HG02759 (cell line): Measurements from ENCODE around the gene CERS3.
"Not testable (repeated sequence)": the region's sequence is repeated elsewhere in the genome, so short reads cannot be mapped to it uniquely, and the experiment has no call there.

Experiments used
- ATAC-seq: cut with Tn5 transposase; IDR thresholded peaks from one replicate; pipeline ENCODE4 v1.9.1; 2021; ENCODE audit warnings: mild to moderate bottlenecking, moderate library complexity; ENCODE audit not compliant: unreplicated experiment

CERS3 gene

DNA sequence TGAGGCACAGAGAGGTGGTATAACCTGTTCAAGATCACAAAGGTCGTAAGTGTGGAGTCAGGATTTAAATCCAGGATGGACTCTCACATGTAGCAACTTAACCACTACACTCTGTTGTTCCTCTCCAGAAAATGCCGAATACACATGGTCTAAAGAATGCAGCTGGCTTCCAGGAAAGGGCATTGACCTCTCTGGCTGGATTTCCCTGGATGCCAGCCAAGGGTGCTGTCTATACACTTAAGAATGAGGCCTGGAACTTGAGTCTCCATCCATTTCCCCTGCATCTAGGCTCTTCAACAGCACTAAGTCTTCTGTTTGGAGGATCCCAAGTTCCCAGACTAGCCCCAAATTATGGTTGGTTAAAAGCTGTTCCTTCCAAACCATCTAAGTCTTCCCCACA is 60.5 kb downstream of the CERS3 start:
- no peak for ATAC-seq

DNA sequence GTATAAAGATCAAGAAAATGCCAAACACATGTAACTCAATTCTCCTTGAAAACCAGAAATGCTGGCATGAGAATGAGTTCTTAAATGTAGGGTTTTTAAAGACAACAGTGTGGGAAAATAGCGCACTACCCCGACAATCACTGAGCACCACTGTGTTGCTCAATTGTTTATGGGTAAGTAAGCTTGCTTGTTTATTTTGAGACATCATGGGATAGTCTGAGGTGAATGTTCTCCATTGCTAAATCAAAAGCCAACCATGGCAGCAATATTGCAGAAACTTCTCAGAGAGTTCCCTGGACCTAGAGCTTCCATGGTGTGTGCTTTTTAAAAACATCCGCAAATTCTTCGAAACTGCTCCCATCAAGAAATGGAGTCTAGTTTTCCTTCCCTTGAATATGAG is 62.7 kb downstream of the CERS3 start:
- no peak for ATAC-seq

DNA sequence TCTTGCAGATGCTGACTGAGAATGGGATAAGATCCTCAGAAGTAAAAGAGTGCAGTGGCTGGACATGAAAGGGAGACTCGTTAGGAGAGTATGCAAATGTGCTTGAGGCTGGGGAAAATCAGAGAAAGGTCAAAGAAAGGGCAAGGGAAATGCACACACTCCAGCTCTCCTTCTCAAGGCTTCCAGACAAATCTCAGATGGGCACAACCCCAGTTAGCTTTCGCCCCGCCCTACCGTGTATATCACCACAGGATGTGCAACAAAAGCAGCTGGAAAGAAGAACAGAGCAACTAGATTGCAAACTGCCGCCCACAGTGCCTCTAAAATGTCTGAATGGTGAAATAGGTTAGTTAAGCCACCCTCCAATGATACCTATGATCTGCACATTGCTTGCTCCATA is 63.9 kb downstream of the CERS3 start:
- no peak for ATAC-seq

DNA sequence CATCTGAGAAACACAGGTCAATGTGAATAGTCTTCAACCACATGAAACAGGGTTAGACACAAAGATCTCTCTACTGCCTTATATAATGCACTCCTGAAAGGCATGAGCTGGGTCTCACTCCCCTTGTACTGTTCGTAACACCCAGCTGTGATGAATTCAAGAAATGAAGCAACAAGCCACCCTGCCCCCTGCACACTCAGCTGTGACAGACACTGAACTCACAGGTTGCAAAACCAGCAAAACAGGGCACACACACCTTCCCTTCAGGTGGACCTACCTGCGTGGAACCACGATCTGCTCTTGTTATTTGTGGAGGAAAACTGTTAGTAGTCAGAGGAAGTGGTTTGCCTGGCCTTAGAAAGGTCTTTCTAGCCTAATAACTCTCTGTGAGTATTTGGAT is 64.5 kb downstream of the CERS3 start:
- no peak for ATAC-seq

DNA sequence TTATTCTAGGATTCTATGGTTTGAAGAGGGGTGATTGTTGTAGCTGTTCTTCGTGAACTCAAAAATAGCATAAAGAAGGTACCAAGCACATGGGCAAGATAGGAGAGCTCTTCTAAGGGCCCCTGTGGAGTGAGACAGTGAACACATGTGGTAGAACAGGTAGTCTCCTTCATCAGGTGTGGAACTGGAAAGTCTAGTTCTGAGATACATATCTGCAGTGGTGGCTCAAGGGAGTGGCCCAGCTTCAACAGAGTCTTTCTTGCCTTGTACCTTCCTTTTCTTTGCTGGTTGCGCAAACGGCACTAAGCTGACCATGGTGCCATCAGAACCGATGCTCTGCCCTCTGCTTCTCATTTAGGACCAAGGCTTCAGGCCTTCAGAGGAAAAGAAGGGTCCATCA is 65.2 kb downstream of the CERS3 start:
- ATAC-seq = no peak

DNA sequence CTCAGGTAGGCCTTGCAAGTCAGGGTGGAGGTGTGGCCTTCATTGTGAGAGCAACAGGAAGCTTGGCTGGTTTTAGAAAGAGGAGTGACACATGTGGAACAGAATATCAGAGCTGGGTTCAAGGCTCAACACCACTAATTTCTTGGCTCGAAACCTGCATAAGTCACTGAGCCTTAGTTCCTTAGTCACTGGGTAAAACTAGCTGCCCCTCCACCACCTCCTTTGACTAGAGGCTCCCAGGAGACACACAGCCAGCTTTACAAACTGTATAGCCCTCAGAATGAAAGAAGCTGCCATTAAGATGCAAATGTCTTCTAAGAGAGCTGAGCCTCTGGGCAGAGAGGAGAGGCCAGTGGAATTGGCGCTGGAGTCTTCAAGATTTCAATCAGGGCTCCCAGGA is 67.7 kb downstream of the CERS3 start:
- peak; percentile 57 for ATAC-seq

DNA sequence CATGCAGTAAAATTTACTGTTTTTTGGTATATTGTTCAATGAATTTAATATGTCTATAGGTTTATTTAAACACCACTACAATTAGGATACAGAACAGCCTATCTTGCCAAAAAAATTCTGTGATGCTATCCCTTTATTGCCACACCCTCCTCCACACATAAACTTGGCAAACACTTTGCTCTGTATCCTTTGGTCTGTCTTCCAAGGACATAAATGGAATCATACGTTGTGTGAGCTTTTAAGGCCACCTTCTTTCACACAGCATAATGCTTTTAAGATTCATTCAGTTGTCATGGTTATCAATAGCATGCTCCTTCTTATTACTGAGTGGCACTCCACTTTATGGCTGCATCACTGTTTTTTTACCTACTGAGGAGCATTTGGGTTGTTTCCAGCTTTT is 71.5 kb downstream of the CERS3 start:
- ATAC-seq = no peak

DNA sequence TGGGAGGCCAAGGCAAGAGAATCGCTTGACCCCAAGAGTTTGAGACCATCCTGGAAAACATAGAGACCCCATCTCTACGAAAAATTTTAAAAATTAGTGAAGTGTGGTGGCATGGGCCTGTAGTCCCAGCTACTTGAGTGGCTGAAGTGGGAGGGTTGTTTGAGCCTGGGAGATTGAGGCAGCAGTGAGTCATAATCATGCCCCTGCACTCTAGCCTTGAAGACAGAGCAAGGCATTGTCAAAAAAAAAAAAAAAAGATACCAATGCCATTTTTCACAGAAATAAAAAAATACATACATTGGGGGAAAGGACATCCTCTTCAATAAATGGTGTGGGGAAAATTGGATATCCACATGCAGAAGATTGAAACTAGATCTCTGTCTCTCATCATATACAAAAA is 74.6 kb downstream of the CERS3 start:
- ATAC-seq = no peak

DNA sequence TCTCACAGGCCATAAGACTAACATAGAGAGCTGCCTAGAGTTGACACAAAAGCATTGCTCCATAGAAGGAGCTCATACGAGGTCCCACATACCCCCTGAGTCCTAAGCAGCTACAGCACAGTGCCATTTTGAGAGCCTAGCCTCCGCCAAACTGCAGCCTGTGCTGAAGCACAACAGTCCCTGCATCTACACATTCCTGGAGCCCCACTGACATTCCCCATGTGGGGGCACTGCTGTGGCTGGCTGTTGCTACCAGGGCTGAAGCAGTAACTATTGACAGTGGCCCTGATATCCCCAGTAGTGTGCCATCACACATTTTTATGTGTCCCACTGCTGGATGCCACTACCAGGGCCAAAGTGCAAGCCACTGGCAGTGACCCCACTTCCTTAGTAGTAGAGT is 80.3 kb downstream of the CERS3 start:
- no peak for ATAC-seq

DNA sequence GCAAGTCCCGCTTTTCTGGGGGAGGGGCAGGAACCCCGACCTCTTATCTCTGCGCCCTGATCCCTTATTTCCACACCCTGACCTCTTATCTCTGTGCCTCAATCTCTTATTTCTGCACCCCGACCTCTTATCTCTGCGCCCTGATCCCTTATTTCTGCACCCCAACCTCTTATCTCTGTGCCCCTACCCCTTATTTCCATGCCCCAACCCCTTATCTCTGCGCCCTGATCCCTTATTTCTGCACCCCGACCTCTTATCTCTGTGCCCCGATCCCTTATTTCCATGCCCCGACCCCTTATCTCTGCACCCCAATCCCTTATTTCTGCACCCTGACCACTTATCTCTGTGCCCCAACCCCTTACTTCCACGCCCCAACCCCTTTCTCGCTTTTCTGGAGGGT is 87.7 kb downstream of the CERS3 start:
- ATAC-seq = not testable (repeated sequence)

DNA sequence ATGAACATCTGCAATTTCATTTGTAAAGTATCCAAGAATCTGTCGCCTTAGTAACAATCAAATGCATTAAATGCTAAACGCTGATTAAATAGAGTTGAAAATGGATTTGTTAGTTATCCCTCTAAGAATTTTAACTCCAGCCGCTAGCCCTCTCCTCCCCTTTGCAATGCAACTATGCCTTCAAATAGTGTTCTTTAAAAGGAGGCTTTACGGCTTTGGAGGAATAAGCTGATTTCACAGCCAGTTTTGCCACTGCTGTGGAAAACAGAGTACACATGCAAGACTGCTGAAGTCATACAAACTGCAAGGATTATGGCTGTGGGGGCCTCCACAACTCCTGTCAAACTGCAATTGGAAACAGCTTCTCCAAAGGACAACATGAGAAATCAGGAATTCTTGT is 89.2 kb downstream of the CERS3 start:
- no peak for ATAC-seq

DNA sequence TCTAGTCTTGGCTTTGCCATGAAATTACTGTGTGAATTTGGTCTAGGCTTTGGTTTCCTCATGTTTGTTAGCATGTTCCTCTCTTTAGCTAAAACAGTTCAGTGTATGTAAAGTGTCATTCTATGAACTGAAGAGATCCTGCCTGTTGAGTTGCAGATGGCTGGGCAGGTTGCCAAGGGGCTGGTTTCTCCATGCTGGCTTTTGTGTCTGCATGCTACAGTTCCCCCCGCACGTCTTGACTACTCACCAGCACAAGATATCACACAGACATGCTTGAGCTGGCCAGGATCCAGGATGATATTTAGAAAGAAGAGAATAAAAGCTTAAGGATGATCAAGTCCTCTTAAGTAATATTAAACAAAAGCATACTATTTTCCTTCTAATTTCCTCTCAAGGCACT is 90.2 kb downstream of the CERS3 start:
- no peak for ATAC-seq

DNA sequence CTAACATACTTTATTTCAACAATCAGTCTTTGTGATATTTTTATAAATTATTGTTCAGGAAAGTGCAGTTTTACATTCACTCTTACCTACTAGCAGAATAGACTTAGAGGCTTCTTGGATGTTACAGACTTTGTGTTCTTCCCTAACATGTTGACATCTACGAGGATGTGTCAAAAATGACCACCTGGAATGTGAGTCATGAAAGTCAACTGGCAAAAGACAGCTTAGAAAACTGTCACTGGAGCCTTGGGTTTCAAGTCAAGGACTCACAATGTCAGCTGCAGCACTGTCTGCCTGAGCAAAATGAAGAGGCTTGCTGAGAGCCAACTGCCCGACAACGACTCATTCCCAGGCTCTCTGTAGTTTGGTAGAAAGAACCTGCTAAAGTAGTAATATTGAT is 91.5 kb downstream of the CERS3 start:
- no peak for ATAC-seq

DNA sequence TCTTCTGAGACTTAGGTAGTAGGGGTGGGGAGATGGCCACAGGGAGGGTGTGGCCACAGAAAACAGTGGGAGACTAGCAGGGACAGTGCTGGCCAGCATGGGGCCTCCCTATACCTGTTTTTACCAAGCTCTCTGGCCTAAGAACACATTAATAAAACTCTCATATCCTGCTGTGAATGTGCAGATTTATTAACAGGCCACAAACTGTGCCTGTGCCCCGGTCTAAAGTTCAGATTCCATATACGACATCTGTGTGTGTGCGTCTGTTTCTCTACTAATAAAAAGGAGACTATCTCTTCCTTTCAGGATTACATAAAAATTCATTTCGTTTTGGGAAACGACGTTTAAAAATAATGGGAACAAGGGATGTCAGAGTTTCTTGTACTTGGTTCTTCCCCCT is 94.2 kb downstream of the CERS3 start:
- no peak for ATAC-seq

DNA sequence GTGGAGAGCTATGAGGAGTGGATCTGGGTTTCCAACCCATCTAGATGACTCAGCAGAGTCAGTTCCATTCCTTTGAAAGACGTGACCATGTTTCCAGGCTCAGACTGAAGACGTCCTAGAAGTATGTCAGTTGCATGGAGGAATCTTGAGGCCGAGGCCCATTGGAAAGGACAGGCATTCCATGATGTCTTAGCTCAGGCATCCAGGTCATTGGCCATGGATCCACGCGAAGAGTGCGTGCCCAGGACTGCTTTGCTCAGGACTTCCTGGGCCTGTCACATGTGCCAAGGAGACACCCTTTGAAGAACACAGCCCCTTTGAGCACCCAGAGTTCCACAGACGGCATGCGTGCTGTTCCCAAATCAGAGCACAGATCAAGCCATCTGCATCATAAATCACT is 94.7 kb downstream of the CERS3 start:
- no peak for ATAC-seq

DNA sequence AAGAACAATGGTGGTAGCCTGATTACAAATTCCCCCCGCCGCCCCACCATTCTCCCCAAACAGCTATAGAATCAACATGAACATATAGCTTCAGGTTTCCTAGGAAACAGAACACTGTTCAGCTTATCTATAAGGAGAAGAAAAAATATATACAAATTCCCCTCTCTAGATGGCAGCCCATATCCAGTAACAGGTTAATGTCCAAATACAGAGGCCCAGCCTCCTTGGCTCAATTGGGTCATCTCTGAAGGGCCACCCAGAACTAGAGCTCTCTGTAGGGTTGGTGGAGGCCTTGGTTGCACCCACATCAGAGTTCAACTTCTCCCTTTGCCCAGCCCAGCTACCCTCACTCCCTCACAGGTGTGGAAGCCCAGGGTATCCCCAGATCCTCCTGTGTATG is 95.4 kb downstream of the CERS3 start:
- ATAC-seq = no peak

DNA sequence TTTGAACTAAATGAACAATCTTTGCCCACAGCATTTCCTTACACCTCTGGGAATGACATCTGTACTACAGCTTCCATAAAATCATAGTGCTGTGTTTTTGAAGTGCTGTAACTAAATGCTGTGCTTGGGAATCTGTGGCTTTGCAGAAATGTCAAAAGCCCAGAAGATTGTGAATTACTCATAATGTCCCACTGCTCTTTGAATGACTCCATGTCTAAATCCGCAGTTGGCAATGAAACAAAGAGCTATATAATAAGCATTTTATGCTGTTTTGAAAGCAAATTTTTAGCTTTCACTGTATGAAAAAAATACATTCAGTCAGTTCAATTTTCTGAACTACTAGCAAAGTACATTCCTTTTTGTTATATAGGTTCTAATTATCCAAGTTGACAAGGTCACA is 98.3 kb downstream of the CERS3 start:
- no peak for ATAC-seq

DNA sequence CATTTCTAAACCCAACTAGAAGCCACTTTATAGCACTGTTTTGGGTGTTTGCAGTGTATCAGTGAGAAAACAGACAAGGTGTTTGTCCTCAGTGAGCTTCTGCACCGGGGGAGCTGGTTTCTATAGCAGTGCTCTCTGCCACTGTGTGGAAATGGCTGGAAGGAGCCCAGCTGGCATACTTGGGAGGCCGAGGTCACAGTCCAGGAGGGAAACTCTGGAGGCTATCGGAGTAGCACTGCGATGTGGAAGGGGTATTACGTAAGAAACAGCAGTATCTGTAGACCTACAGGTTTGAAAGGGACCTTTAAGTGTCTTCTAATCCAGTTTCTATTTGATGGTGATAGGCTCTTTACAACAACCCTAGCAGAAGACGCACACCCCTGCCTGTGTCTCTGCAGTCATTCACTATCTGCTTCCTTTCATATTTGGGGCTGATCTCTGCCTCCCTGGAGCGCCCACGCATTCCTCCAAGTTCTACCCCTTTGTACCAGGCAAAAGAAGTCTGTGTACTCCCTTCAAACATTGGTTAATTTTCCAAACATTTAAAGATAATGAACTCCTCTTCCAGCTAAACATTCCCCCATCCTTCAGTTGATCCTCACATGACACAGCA is 99.5 kb downstream of the CERS3 start:
- ATAC-seq = no peak

DNA sequence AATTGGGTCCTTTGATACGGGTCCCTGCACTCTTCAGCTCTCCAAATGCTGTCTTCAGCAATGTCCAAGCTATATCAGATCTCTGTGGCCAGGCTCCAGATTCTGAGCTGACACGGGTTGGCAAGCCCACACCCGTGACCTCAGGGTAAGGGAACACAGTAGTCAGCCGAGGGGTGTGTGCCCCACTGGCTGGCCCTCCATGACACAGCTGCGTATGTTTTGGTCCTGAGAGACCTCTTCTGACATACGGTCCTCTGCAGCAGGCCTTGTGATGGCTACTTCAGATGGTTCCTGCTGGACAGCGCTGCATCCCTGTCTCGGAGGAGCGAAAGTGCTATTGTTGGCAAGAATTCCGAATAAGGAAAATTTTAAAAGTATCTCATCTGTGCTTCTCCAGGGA is 101.8 kb downstream of the CERS3 start:
- no peak for ATAC-seq

DNA sequence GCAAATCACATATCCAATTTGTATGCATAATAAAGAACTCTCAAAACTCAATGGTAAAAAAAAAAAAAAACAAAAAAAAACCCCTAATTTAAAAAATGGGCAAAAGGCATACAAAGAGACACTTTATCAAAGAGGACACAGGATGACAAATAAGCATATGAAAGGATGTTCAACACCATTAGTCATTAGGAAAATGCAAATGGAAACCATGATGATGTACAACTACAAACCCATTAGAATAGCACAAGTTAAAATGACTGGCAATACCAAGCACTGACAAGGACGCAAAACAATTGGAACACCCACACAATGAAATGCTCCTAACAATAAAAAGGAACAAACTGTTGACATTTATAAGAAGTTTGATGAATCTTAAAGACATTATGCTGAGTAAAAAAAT is 123.6 kb downstream of the CERS3 start:
- no peak for ATAC-seq

DNA sequence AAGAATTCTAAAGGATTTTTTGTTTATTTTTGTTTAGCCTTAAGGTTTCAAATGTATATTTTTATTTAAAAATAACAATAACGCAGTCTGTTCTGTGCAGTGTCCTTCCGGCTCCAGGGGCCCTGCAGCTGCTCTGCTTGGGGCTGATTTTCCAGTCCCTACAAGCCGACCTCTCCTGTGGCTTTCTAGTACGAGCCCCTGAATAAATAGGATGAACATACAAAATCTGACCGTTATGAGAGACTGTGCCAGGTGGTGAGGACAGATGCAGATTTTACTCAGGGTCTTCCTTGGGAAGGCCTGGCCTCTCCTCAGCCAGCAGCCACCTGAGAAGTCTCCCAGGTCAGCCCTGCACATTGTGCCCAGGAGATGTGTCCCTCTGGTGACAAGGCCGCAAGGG is 127.8 kb downstream of the CERS3 start:
- no peak for ATAC-seq

DNA sequence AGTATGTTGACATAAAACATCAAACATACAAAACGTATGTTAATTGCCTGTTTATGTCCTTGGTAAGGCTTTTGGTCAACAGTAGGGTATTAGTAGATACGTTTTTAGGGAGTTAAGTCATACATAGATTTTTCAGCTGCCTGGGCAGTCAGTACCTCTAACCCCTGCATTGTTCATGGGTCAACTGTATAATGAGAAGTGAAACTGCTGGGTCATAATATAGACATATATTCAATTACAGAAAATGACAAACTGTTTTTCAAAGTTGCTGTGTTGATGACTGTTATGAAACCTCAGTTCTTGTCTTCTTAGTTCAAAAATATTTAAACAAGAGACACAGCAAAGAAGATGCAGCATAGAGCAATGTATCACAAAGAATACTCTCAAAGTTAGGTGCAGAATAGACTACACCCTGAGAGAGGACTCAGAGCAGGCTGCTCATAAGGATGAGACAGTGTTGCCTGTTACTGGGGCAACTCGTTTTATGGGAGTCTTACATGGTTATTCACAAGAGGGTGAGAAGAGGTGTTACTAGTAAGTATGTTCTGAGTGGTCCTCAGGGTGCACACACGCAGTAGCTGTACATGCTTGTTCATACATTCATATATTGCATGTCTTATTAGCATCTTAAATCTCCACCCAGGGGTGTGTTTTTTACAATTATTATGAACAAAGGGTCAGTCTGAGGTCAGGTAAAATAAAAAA is 133.9 kb downstream of the CERS3 start:
- no peak for ATAC-seq

DNA sequence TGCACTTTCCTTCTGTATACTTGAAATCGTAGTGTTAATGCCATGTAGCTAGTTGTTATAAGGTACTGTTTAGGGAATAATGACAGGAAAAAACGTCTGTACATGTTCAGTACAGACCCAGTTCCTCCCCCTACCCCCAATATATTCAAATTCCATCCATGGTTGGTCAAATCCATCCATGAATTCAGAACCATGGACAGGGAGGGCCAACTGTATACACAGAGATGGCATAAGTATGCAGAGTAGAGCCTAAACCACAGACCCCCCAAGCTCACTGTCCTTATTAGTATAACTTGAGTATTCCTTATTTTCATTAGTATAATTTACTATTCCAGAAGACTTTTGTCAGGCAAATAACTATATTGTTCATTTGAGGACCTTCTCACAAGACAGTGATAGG is 135.7 kb downstream of the CERS3 start:
- no peak for ATAC-seq
